SK-N-SH (cell line): ENCODE measurements around the gene LRMDA. TPM values are rescaled to one million over a fixed set of nuclear protein-coding genes. Genes with fewer than 3 reads are reported as not detected.

ENCODE experiments used
- CTCF ChIA-PET: fragments of 300-600, 350-600 bp; formaldehyde crosslinking; extraction: SDS; loops from one replicate; lab custom pipeline; 2021; lab: Yijun Ruan, JAX
- POLR2A ChIA-PET: fragments of 350-600 bp; sonication (Branson Sonifier 250); formaldehyde crosslinking; extraction: SDS; loops from one replicate; lab custom pipeline; 2020; ENCODE audit warnings: antibody characterized with exemption, inconsistent platforms; lab: Yijun Ruan, JAX
- DNase-seq: peaks from one replicate; pipeline ENCODE4 v3.0.0; 2012
- H2AFZ ChIP-seq: fragments of 200-600 bp; sonication (generic); 2 replicates; pipeline ENCODE4 v1.8.1; 2016; ENCODE audit warnings: antibody characterized with exemption, mild to moderate bottlenecking, low read depth
- H3F3A ChIP-seq: fragments of 200-600 bp; sonication (generic); replicated peaks from 2 replicates; pipeline ENCODE3; 2016; ENCODE audit warnings: antibody characterized with exemption, mild to moderate bottlenecking; ENCODE audit not compliant: insufficient read depth
- H3K27ac ChIP-seq, 2 experiments: fragments of 200-500 bp in 1 of 2; fragments of 200-600 bp in 1 of 2; sonication (Bioruptor generic) in 1 of 2; sonication (generic), shearing (Covaris generic) in 1 of 2; 2 replicates each; pipeline versions ENCODE4 v1.5.1 to v1.6.1; 2014 to 2016; ENCODE audit warnings: low read depth in 2 of 2, inconsistent platforms in 1 of 2, low read length in 1 of 2, mild to moderate bottlenecking in 1 of 2, mixed read lengths in 1 of 2
- H3K27me3 ChIP-seq: fragments of 200-600 bp; sonication (generic), shearing (Covaris generic); 2 replicates; pipeline ENCODE4 v1.6.1; 2016; ENCODE audit warnings: mixed run types; ENCODE audit not compliant: insufficient read depth
- H3K36me3 ChIP-seq, 2 experiments: fragments of 200-500 bp in 1 of 2; fragments of 200-600 bp in 1 of 2; sonication (Bioruptor generic) in 1 of 2; sonication (generic) in 1 of 2; replicated peaks in 1 of 2; 2 replicates each; pipeline versions ENCODE3 to v1.5.1; 2014 to 2016; ENCODE audit warnings: low read length in 1 of 2, mild to moderate bottlenecking in 1 of 2; ENCODE audit not compliant: insufficient read depth in 2 of 2, control insufficient read depth in 1 of 2
- H3K4me1 ChIP-seq, 2 experiments: fragments of 200-500 bp in 1 of 2; fragments of 200-600 bp in 1 of 2; sonication (Bioruptor generic) in 1 of 2; sonication (generic), shearing (Covaris generic) in 1 of 2; 2 replicates each; pipeline versions ENCODE4 v1.5.1 to v1.6.1; 2014 to 2016; ENCODE audit warnings: low read depth in 1 of 2, low read length in 1 of 2, mixed run types in 1 of 2; ENCODE audit not compliant: insufficient read depth in 2 of 2, control insufficient read depth in 1 of 2
- H3K4me2 ChIP-seq: fragments of 200-600 bp; sonication (generic), shearing (Covaris generic); 2 replicates; pipeline ENCODE4 v1.6.1; 2017; ENCODE audit warnings: mixed run types
- H3K4me3 ChIP-seq, 2 experiments: fragments of 200-500 bp in 1 of 2; fragments of 200-600 bp in 1 of 2; sonication (Bioruptor generic) in 1 of 2; sonication (generic), shearing (Covaris generic) in 1 of 2; 2 replicates each; pipeline versions ENCODE4 v1.5.1 to v1.8.1; 2014 to 2016; ENCODE audit warnings: low read depth in 2 of 2, inconsistent platforms in 1 of 2, low read length in 1 of 2, mild to moderate bottlenecking in 1 of 2, mixed read lengths in 1 of 2, moderate library complexity in 1 of 2
- H3K79me2 ChIP-seq: fragments of 200-600 bp; sonication (generic); 2 replicates; pipeline ENCODE4 v1.8.1; 2017; ENCODE audit warnings: mild to moderate bottlenecking; ENCODE audit not compliant: insufficient read depth
- H3K9ac ChIP-seq: fragments of 200-600 bp; sonication (generic); 2 replicates; pipeline ENCODE4 v1.6.1; 2017; ENCODE audit warnings: mixed run types
- H3K9me2 ChIP-seq: fragments of 200-600 bp; sonication (generic); 2 replicates; pipeline ENCODE4 v1.6.1; 2017; ENCODE audit warnings: mixed run types
- H3K9me3 ChIP-seq: fragments of 200-600 bp; sonication (generic); 2 replicates; pipeline ENCODE4 v1.6.1; 2017; ENCODE audit warnings: mixed run types, mild to moderate bottlenecking, moderate library complexity
- H4K20me1 ChIP-seq: fragments of 200-600 bp; sonication (generic); 2 replicates; pipeline ENCODE4 v1.6.1; 2017; ENCODE audit warnings: mild to moderate bottlenecking, mixed run types; ENCODE audit not compliant: insufficient read depth
- CHD2 ChIP-seq: fragments of 150-350 bp; IDR thresholded peaks from 2 replicates; pipeline ENCODE4 v1.6.1; 2018; ENCODE audit warnings: low read length; ENCODE audit not compliant: partially characterized antibody
- EP300 ChIP-seq, 2 experiments: IDR thresholded peaks; 2 replicates each; pipeline versions ENCODE4 v1.4.0 to v1.6.1; 2012; ENCODE audit warnings: borderline replicate concordance in 1 of 2, low read depth in 1 of 2, low read length in 1 of 2
- EZH2phosphoT487 ChIP-seq: fragments of 200-600 bp; sonication (generic); IDR thresholded peaks from 2 replicates; pipeline ENCODE4 v1.6.1; 2017; ENCODE audit warnings: low read depth, mixed run types, mild to moderate bottlenecking, antibody characterized with exemption, moderate library complexity, borderline replicate concordance
- FOSL2 ChIP-seq: IDR thresholded peaks from 2 replicates; pipeline ENCODE4 v1.4.0; 2012; ENCODE audit warnings: low read depth, mild to moderate bottlenecking, moderate library complexity, borderline replicate concordance
- FOXJ3 ChIP-seq: sonication (generic); formaldehyde crosslinking; IDR thresholded peaks from 2 replicates; pipeline ENCODE4 v1.5.1; 2020; ENCODE audit warnings: mild to moderate bottlenecking, missing genetic modification reagents
- GABPA ChIP-seq: IDR thresholded peaks from 2 replicates; pipeline ENCODE4 v1.4.0; 2012; ENCODE audit warnings: low read depth, mild to moderate bottlenecking
- GATA2 ChIP-seq: sonication (generic); formaldehyde crosslinking; IDR thresholded peaks from 2 replicates; pipeline ENCODE4 v1.5.0; 2020; ENCODE audit warnings: mild to moderate bottlenecking, missing genetic modification reagents
- JUND ChIP-seq: IDR thresholded peaks from 2 replicates; pipeline ENCODE4 v1.4.0; 2012
- MEF2A ChIP-seq: IDR thresholded peaks from 2 replicates; pipeline ENCODE4 v1.4.0; 2012; ENCODE audit warnings: low read depth, borderline replicate concordance
- NFIC ChIP-seq: IDR thresholded peaks from 2 replicates; pipeline ENCODE4 v1.4.0; 2012; ENCODE audit warnings: borderline replicate concordance
- NRF1 ChIP-seq: IDR thresholded peaks from 2 replicates; pipeline ENCODE4 v1.6.1; 2012; ENCODE audit warnings: low read depth, mild to moderate bottlenecking, low read length
- POLR2AphosphoS5 ChIP-seq: IDR thresholded peaks from 2 replicates; pipeline ENCODE4 v1.6.1; 2012; ENCODE audit warnings: low read depth, low read length
- RAD21 ChIP-seq: IDR thresholded peaks from 2 replicates; pipeline ENCODE4 v1.6.1; 2012; ENCODE audit warnings: mild to moderate bottlenecking, low read length
- RCOR1 ChIP-seq: fragments of 150-350 bp; IDR thresholded peaks from 2 replicates; pipeline ENCODE4 v1.6.1; 2017; ENCODE audit warnings: antibody characterized with exemption, low read length
- RFX5 ChIP-seq: IDR thresholded peaks from 2 replicates; pipeline ENCODE4 v1.6.1; 2012; ENCODE audit warnings: mild to moderate bottlenecking, improper control_type of control experiment, low read length
- RXRA ChIP-seq: IDR thresholded peaks from 2 replicates; pipeline ENCODE4 v1.4.0; 2012; ENCODE audit warnings: low read depth, mild to moderate bottlenecking, borderline replicate concordance
- SMC3 ChIP-seq: IDR thresholded peaks from 2 replicates; pipeline ENCODE4 v1.6.1; 2012; ENCODE audit warnings: low read depth, low read length, improper control_type of control experiment
- TCF12 ChIP-seq: IDR thresholded peaks from 2 replicates; pipeline ENCODE4 v1.4.0; 2012
- YY1 ChIP-seq: IDR thresholded peaks from 2 replicates; pipeline ENCODE4 v1.4.0; 2012; ENCODE audit warnings: low read depth, mild to moderate bottlenecking
- WGBS: methylation state at CpG from one replicate; pipeline ENCODE4 v1.1.6; 2017; ENCODE audit warnings: low lambda C conversion rate; 5-methylcytosine and 5-hydroxymethylcytosine counted together
- polyA plus RNA-seq, 3 experiments: library from polyadenylated mRNA; depleted of rRNA; stranded (reverse); fragments of >200 nt; gene quantifications; 2 replicates each; pipeline ENCODE4 v1.2.3, GENCODE V29; 2012
- TF ChIP-seq, protein P1 (sequence below): IDR thresholded peaks from 2 replicates; pipeline ENCODE4 v1.4.0; 2012; ENCODE audit warnings: low read depth, borderline replicate concordance
- TF ChIP-seq, protein P2 (sequence below): fragments of 150-350 bp; IDR thresholded peaks from 2 replicates; pipeline ENCODE4 v1.6.1; 2016; ENCODE audit warnings: mild to moderate bottlenecking, low read depth, low read length
- TF ChIP-seq, protein P3 (sequence below): IDR thresholded peaks from 2 replicates; pipeline ENCODE4; 2012
- TF ChIP-seq, protein P4 (sequence below): fragments of 200-600 bp; sonication (generic); IDR thresholded peaks from 2 replicates; pipeline ENCODE4 v1.6.1; 2017; ENCODE audit warnings: antibody characterized with exemption, mild to moderate bottlenecking, moderate library complexity
- TF ChIP-seq, protein P5 (sequence below): IDR thresholded peaks from 2 replicates; pipeline ENCODE4 v1.4.0; 2012; ENCODE audit warnings: low read depth

Gene LRMDA
- polyA plus RNA-seq, 1 of the 3 experiments (the other 2 are of a cell fraction): 0.95 TPM

DNA sequence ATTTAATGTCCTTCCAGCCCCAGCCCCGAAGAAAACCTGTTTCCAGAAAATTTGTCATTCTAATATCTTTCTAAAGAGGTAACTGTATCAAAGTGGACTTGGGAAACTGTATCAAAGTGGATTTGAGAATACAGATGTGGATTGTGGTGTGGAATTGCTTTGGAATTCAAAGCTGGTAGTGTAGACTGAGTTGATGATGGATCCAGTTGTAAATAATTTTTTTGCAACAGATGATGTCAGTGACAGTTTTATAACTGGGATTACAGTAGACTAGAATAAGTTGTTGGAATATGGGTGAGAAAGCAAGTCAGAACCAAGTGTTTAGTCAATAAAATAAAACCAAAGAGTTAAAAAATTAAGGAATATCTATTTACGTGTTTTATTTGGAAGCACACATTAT is 202.1 kb downstream of the LRMDA start:
- H3K36me3 ChIP-seq: no peaks in the 10 kb centered on the region
- WGBS: 77% methylated on average over 2 of the region's 2 CpGs
- H3K27me3 ChIP-seq: no peaks in the 10 kb centered on the region; the same call in 1 of the 2 replicates
- no peaks in the 10 kb centered on the region for H4K20me1 ChIP-seq
- no peak overlapping the region for H3K4me2 ChIP-seq
- no peaks in the 10 kb centered on the region for H3K4me1 ChIP-seq
- no peak overlapping the region for H3K27ac ChIP-seq
- TF ChIP-seq, protein P1, sequence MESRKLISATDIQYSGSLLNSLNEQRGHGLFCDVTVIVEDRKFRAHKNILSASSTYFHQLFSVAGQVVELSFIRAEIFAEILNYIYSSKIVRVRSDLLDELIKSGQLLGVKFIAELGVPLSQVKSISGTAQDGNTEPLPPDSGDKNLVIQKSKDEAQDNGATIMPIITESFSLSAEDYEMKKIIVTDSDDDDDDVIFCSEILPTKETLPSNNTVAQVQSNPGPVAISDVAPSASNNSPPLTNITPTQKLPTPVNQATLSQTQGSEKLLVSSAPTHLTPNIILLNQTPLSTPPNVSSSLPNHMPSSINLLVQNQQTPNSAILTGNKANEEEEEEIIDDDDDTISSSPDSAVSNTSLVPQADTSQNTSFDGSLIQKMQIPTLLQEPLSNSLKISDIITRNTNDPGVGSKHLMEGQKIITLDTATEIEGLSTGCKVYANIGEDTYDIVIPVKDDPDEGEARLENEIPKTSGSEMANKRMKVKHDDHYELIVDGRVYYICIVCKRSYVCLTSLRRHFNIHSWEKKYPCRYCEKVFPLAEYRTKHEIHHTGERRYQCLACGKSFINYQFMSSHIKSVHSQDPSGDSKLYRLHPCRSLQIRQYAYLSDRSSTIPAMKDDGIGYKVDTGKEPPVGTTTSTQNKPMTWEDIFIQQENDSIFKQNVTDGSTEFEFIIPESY: no peak
- no peak for TF ChIP-seq POLR2AphosphoS5
- TF ChIP-seq TCF12: no peak
- TF ChIP-seq RCOR1: no peak
- no peak for TF ChIP-seq JUND
- no peak for TF ChIP-seq GABPA
- TF ChIP-seq EZH2phosphoT487: no peak
- no peak for TF ChIP-seq RFX5
- TF ChIP-seq, protein P2, sequence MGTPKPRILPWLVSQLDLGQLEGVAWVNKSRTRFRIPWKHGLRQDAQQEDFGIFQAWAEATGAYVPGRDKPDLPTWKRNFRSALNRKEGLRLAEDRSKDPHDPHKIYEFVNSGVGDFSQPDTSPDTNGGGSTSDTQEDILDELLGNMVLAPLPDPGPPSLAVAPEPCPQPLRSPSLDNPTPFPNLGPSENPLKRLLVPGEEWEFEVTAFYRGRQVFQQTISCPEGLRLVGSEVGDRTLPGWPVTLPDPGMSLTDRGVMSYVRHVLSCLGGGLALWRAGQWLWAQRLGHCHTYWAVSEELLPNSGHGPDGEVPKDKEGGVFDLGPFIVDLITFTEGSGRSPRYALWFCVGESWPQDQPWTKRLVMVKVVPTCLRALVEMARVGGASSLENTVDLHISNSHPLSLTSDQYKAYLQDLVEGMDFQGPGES: no peak
- no peak for TF ChIP-seq YY1
- no peak for TF ChIP-seq MEF2A
- no peak for TF ChIP-seq CHD2
- no peak for TF ChIP-seq FOXJ3 (CRISPR knock-in tag)
- TF ChIP-seq FOSL2: no peak
- TF ChIP-seq, all 33 proteins: peak for 0
- Histone ChIP-seq H2AFZ (no peak overlapping the region), H3K79me2 (no peaks in the 10 kb centered on the region), H3K9me3 (no peaks in the 10 kb centered on the region), H3F3A (no peaks in the 10 kb centered on the region), H3K9me2 (no peaks in the 10 kb centered on the region), H3K4me3 (no peak overlapping the region), H3K9ac (no peak overlapping the region)
- ChIA-PET POLR2A (no interaction called here), CTCF (no interaction called here)
- DNase-seq: no peak

DNA sequence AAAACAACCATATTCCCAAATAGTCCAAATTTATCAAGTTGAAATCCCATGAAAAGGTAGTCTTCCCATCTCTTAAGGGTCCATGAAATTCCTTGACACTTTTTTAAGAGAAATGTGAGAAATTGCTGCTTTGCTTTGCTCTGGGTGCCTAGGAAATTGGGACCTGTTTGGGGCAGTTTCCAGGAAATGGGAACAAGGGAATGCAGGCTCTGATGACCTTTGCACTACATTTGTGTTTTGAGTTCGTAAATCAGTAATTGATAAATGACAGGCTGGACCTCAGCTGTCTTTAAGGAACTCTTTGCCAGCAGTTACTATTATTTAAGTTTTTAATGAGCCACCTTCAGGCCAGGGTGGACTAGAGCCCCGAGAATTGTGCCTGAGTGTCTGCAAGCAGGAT is 203.5 kb downstream of the LRMDA start:
- H3K9me3 ChIP-seq: no peaks in the 10 kb centered on the region
- no peak overlapping the region for H3K4me3 ChIP-seq
- H3K9me2 ChIP-seq: no peaks in the 10 kb centered on the region
- H3K36me3 ChIP-seq: no peaks in the 10 kb centered on the region
- no peak overlapping the region for H3K27ac ChIP-seq
- no peaks in the 10 kb centered on the region; the same call in 1 of the 2 replicates for H3K27me3 ChIP-seq
- H2AFZ ChIP-seq: no peak overlapping the region
- ChIA-PET POLR2A (no interaction called here), CTCF (no interaction called here)
- no peaks in the 10 kb centered on the region for H4K20me1 ChIP-seq
- H3K4me2 ChIP-seq: no peak overlapping the region
- no peaks in the 10 kb centered on the region for H3K79me2 ChIP-seq
- H3K9ac ChIP-seq: no peak overlapping the region
- 65% methylated on average over 2 of the region's 2 CpGs for WGBS
- no peak for DNase-seq
- H3F3A ChIP-seq: no peaks in the 10 kb centered on the region
- peaks cover 0 to 3% of the 10 kb centered on the region in 2 experiments; a peak in 2 of 4 replicates for H3K4me1 ChIP-seq
- TF ChIP-seq SMC3: no peak
- no peak for TF ChIP-seq EP300 (IDR thresholded peaks at IDR 0.05; ENCODE audit: borderline replicate concordance in 1 of 2, low read depth in 1 of 2, low read length in 1 of 2)
- TF ChIP-seq, protein P3, sequence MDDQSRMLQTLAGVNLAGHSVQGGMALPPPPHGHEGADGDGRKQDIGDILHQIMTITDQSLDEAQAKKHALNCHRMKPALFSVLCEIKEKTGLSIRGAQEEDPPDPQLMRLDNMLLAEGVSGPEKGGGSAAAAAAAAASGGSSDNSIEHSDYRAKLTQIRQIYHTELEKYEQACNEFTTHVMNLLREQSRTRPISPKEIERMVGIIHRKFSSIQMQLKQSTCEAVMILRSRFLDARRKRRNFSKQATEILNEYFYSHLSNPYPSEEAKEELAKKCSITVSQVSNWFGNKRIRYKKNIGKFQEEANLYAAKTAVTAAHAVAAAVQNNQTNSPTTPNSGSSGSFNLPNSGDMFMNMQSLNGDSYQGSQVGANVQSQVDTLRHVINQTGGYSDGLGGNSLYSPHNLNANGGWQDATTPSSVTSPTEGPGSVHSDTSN: no peak
- TF ChIP-seq TCF12: no peak
- TF ChIP-seq RXRA: no peak
- no peak for TF ChIP-seq FOSL2
- TF ChIP-seq RAD21: no peak
- TF ChIP-seq YY1: no peak
- TF ChIP-seq, protein P4, sequence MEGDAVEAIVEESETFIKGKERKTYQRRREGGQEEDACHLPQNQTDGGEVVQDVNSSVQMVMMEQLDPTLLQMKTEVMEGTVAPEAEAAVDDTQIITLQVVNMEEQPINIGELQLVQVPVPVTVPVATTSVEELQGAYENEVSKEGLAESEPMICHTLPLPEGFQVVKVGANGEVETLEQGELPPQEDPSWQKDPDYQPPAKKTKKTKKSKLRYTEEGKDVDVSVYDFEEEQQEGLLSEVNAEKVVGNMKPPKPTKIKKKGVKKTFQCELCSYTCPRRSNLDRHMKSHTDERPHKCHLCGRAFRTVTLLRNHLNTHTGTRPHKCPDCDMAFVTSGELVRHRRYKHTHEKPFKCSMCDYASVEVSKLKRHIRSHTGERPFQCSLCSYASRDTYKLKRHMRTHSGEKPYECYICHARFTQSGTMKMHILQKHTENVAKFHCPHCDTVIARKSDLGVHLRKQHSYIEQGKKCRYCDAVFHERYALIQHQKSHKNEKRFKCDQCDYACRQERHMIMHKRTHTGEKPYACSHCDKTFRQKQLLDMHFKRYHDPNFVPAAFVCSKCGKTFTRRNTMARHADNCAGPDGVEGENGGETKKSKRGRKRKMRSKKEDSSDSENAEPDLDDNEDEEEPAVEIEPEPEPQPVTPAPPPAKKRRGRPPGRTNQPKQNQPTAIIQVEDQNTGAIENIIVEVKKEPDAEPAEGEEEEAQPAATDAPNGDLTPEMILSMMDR: no peak
- no peak for TF ChIP-seq POLR2AphosphoS5
- TF ChIP-seq, protein P5, sequence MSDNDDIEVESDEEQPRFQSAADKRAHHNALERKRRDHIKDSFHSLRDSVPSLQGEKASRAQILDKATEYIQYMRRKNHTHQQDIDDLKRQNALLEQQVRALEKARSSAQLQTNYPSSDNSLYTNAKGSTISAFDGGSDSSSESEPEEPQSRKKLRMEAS: no peak
- TF ChIP-seq NFIC: no peak
- TF ChIP-seq GABPA: no peak
- TF ChIP-seq GATA2 (CRISPR knock-in tag): no peak
- no peak for TF ChIP-seq EZH2phosphoT487
- no peak for TF ChIP-seq NRF1
